GM12878 (cell line): ENCODE results near the gene IPO5. TPM values are rescaled to one million over a fixed set of nuclear protein-coding genes. Genes with fewer than 3 reads are reported as not detected.

ENCODE experiments used
- ATAC-seq: fragments of 200-7000 bp; cut with Tn5 transposase; 3 replicates; pipeline ENCODE4 v1.9.1; 2020; ENCODE audit warnings: mild to moderate bottlenecking, moderate library complexity
- BruUV-seq: library from RNA; stranded (reverse); fragments of 400-500 nt; replicated peaks from 2 replicates; lab custom pipeline; 2021; lab: Mats Ljungman, UMichigan
- CTCF ChIA-PET: fragments of 300-600 bp; sonication (Branson Sonifier 250); formaldehyde crosslinking; extraction: SDS; loops from one replicate; lab custom pipeline; 2021; ENCODE audit warnings: inconsistent platforms; lab: Yijun Ruan, JAX
- POLR2A ChIA-PET: fragments of 350-600 bp; formaldehyde crosslinking; extraction: SDS; loops from one replicate; lab custom pipeline; 2021; ENCODE audit warnings: inconsistent platforms; lab: Charles Lee
- RAD21 ChIA-PET: fragments of 300-600 bp; sonication (Branson Sonifier 250); formaldehyde crosslinking; loops from one replicate; lab custom pipeline; 2023; ENCODE audit warnings: antibody characterized with exemption; ENCODE audit not compliant: unreplicated experiment; lab: Charles Lee
- SMC1A ChIA-PET: fragments of 300-600 bp; sonication (Branson Sonifier 250); formaldehyde crosslinking; loops from one replicate; lab custom pipeline; 2023; ENCODE audit not compliant: unreplicated experiment, uncharacterized antibody; lab: Charles Lee
- DNase-seq: peaks from one replicate; pipeline ENCODE4 v3.0.0-alpha.2; 2011; ENCODE audit warnings: low read depth, low spot score
- FAIRE-seq: peaks from 3 replicates; lab custom pipeline; 2011; peaks lifted over from hg19 to GRCh38; lab: Jason Lieb, UNC
- H2AFZ ChIP-seq: 2 replicates; pipeline ENCODE4 v1.6.0; 2011; ENCODE audit warnings: low read depth, low read length, control low read depth; ENCODE audit not compliant: control insufficient read depth
- H3K27ac ChIP-seq: 2 replicates; pipeline ENCODE4 v1.5.1; 2011; ENCODE audit warnings: control low read depth; ENCODE audit not compliant: control insufficient read depth, insufficient read depth
- H3K27me3 ChIP-seq, 2 experiments: replicated peaks in 1 of 2; 2 replicates each; pipeline versions ENCODE4 v1.6.0 to v1.6.1; 2011; ENCODE audit warnings: low read length in 1 of 2; ENCODE audit not compliant: control insufficient read depth in 2 of 2, insufficient read depth in 2 of 2
- H3K36me3 ChIP-seq, 2 experiments: 2 replicates each; pipeline ENCODE4 v1.5.1; 2011; ENCODE audit warnings: low read length in 1 of 2; ENCODE audit not compliant: control insufficient read depth in 2 of 2, insufficient read depth in 2 of 2
- H3K4me1 ChIP-seq: 2 replicates; pipeline ENCODE4 v1.6.1; 2011; ENCODE audit warnings: mild to moderate bottlenecking, low read length, moderate library complexity, mixed read lengths; ENCODE audit not compliant: control insufficient read depth, insufficient read depth
- H3K4me2 ChIP-seq: 2 replicates; pipeline ENCODE4 v1.6.0; 2011; ENCODE audit warnings: control low read depth; ENCODE audit not compliant: control insufficient read depth, insufficient read depth
- H3K4me3 ChIP-seq: fragments of 200-600 bp; sonication (generic); 2 replicates; pipeline ENCODE4 v1.5.1; 2016
- H3K79me2 ChIP-seq: 2 replicates; pipeline ENCODE4 v1.6.0; 2011; ENCODE audit warnings: low read length; ENCODE audit not compliant: control insufficient read depth, insufficient read depth
- H3K9ac ChIP-seq: 2 replicates; pipeline ENCODE4 v1.8.0; 2011; ENCODE audit warnings: low read length, control low read depth, mixed read lengths; ENCODE audit not compliant: control insufficient read depth, insufficient read depth
- H3K9me3 ChIP-seq: replicated peaks from 3 replicates; pipeline ENCODE4 v1.5.1; 2011; ENCODE audit warnings: mild to moderate bottlenecking, low read length; ENCODE audit not compliant: control insufficient read depth, insufficient read depth
- H4K20me1 ChIP-seq: 2 replicates; pipeline ENCODE4 v1.6.0; 2011; ENCODE audit not compliant: control insufficient read depth, insufficient read depth
- ATF3 ChIP-seq: IDR thresholded peaks from 2 replicates; pipeline ENCODE4 v1.6.1; 2011; ENCODE audit warnings: low read depth, mild to moderate bottlenecking, low read length, moderate library complexity, borderline replicate concordance; ENCODE audit errors: extremely low read depth
- CEBPZ ChIP-seq: fragments of 150-350 bp; IDR thresholded peaks from 2 replicates; pipeline ENCODE4 v1.6.1; 2016; ENCODE audit warnings: low read depth, low read length
- ETV6 ChIP-seq, 2 experiments: fragments of 450-650 bp in 1 of 2; IDR thresholded peaks in 1 of 2; conservative IDR thresholded peaks in 1 of 2; 2 replicates each; pipeline ENCODE4 v1.6.1; 2014; ENCODE audit warnings: antibody characterized with exemption in 1 of 2, borderline replicate concordance in 1 of 2, low read depth in 1 of 2, mild to moderate bottlenecking in 1 of 2, moderate library complexity in 1 of 2
- EZH2 ChIP-seq: IDR thresholded peaks from 2 replicates; pipeline ENCODE4 v1.6.1; 2012; ENCODE audit warnings: low read depth, mild to moderate bottlenecking, control low read depth, inconsistent platforms, low read length, borderline replicate concordance; ENCODE audit not compliant: control insufficient read depth
- GATAD2B ChIP-seq: fragments of 450-650 bp; conservative IDR thresholded peaks from 2 replicates; pipeline ENCODE4 v1.6.1; 2017; ENCODE audit warnings: low read depth, mild to moderate bottlenecking, moderate library complexity
- HDAC2 ChIP-seq: fragments of 200-600 bp; sonication (generic); IDR thresholded peaks from 2 replicates; pipeline ENCODE4 v1.6.1; 2017
- HSF1 ChIP-seq: fragments of 150-350 bp; IDR thresholded peaks from 2 replicates; pipeline ENCODE4 v1.6.1; 2014; ENCODE audit warnings: mild to moderate bottlenecking, low read depth, low read length
- KAT2A ChIP-seq: conservative IDR thresholded peaks from 2 replicates; pipeline ENCODE4 v1.6.1; 2011; ENCODE audit warnings: low read depth, low read length; ENCODE audit not compliant: control insufficient read depth
- NFYA ChIP-seq: IDR thresholded peaks from 2 replicates; pipeline ENCODE4 v1.6.1; 2011; ENCODE audit warnings: low read depth, mild to moderate bottlenecking, low read length, improper control_type of control experiment, borderline replicate concordance
- NR2C2 ChIP-seq: IDR thresholded peaks from 2 replicates; pipeline ENCODE4 v1.6.1; 2011; ENCODE audit warnings: borderline replicate concordance, low read depth; ENCODE audit not compliant: control insufficient read depth, insufficient read length
- POU2F2 ChIP-seq: IDR thresholded peaks from 3 replicates; pipeline ENCODE4 v1.6.1; 2011; ENCODE audit warnings: low read depth, mild to moderate bottlenecking, low read length, borderline replicate concordance
- SIX5 ChIP-seq: IDR thresholded peaks from 2 replicates; pipeline ENCODE4 v1.6.1; 2011; ENCODE audit warnings: mild to moderate bottlenecking, low read depth, low read length, moderate library complexity; ENCODE audit not compliant: severe bottlenecking
- STAT1 ChIP-seq: fragments of 450-650 bp; conservative IDR thresholded peaks from 2 replicates; pipeline ENCODE4 v1.6.1; 2014; ENCODE audit warnings: antibody characterized with exemption, mild to moderate bottlenecking
- ZNF207 ChIP-seq: fragments of 450-650 bp; IDR thresholded peaks from 2 replicates; pipeline ENCODE4 v1.6.1; 2014; ENCODE audit warnings: antibody characterized with exemption, mild to moderate bottlenecking, borderline replicate concordance
- WGBS: methylation state at CpG from one replicate; pipeline ENCODE4 v1.1.6; 2016; ENCODE audit warnings: low lambda C conversion rate; ENCODE audit not compliant: insufficient replicate concordance, insufficient coverage; ENCODE audit errors: missing lambda C conversion rate; 5-methylcytosine and 5-hydroxymethylcytosine counted together
- in situ Hi-C: fragments of 300-500 bp; cut with MboI; formaldehyde crosslinking; loops from 9 replicates; pipeline ENCODE4 v1.14.3; 2018; ENCODE audit warnings: mixed read lengths
- intact Hi-C: fragments of 100-400 bp; cut with micrococcal nuclease; formaldehyde crosslinking; loops from one replicate; pipeline ENCODE4 v1.14.2; 2022; ENCODE audit not compliant: unreplicated experiment
- polyA plus RNA-seq, 11 experiments: library from polyadenylated mRNA; depleted of rRNA in 4 of 11; unstranded in 6 of 11; stranded (reverse) in 5 of 11; fragments of >200 nt; fragmentation: Nextera tagmentation in 4 of 11; fragmentation: Illumina TruSeq in 1 of 11; extraction: Ambion mirVana in 4 of 11; extraction: Trizol in 1 of 11; gene quantifications; 1 replicate in 1 of 11; 2 replicates in 10 of 11; pipeline versions ENCODE4 v1.2.1 to v1.2.3, GENCODE V29; 2011 to 2016; ENCODE audit warnings: inconsistent platforms in 2 of 11, missing spikeins in 2 of 11, low read depth in 1 of 11
- total RNA-seq, 4 experiments: library from RNA; depleted of rRNA in 3 of 4; stranded (reverse); fragments of >200 nt in 3 of 4; fragmentation: Illumina TruSeq in 1 of 4; extraction: Trizol in 1 of 4; gene quantifications; 2 replicates each; pipeline versions ENCODE4 v1.2.1 to v1.2.3, GENCODE V29; 2013 to 2021

The IPO5 gene
- total and polyA plus RNA-seq, 10 of the 15 experiments (the other 5 are each of a cell fraction or from before 2014, with no cell fraction given): 45.7 to 196 (median 134) TPM

DNA sequence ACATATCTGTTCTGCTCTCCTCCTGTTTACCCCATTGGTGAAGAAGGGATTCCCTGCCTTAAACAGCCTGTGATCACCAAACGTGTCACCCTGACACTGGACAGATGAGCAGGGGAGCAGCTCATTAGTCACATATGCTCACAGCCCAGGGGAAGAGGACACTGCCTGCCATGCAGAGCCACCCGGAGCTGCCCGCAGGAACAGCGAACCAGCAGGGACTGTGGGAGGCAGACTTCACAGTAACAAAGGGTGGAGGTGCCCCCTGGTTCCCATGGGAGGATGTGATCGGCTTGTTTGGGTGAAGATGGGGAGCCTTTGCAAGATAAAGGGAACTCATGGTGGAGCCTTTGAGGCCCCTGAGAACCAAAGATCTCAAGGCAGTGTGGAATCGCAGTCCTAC, 100.8 kb downstream of the IPO5 start (continued):
- TF ChIP-seq NFYA (no peak), CEBPZ (no peak)

- Histone ChIP-seq H3K4me3 (no peak overlapping the region), H3K4me1 (no peaks in the 10 kb centered on the region), H4K20me1 (no peaks in the 10 kb centered on the region), H3K9me3 (no peaks in the 10 kb centered on the region), H3K4me2 (no peak overlapping the region), H3K27ac (no peak overlapping the region), H3K36me3 (no peaks in the 10 kb centered on the region), H3K79me2 (no peaks in the 10 kb centered on the region), H2AFZ (no peak overlapping the region), H3K9ac (no peak overlapping the region), H3K27me3 (no peaks in the 10 kb centered on the region)
- ChIA-PET RAD21 (no interaction called here), POLR2A (interaction anchor here (0.6 kb wide), 1 partner anchor 43 kb away, joined by 5 read pairs; no protein-coding TSS in a partner anchor), SMC1A (no interaction called here), CTCF (no interaction called here)
- intact Hi-C loops: no loop called here
- no peak for DNase-seq
- no peak for ATAC-seq
- no TSS peak for BruUV-seq
- in situ Hi-C loops: no loop called here
- WGBS: 43% methylated on average over 6 of the region's 6 CpGs
- FAIRE-seq: no peak
- no peak for TF ChIP-seq NR2C2
- no peak for TF ChIP-seq ETV6 (conservative IDR thresholded peaks at IDR 0.05 in 1 of 2, IDR thresholded peaks at IDR 0.05 in 1 of 2; ENCODE audit: borderline replicate concordance in 1 of 2, low read depth in 1 of 2)
- no peak for TF ChIP-seq GATAD2B
- TF ChIP-seq KAT2A: no peak
- no peak for TF ChIP-seq HSF1
- no peak for TF ChIP-seq POU2F2
- no peak for TF ChIP-seq ATF3
- TF ChIP-seq ZNF207: no peak
- no peak for TF ChIP-seq HDAC2
- TF ChIP-seq STAT1: no peak
- no peak for TF ChIP-seq EZH2
- TF ChIP-seq SIX5: no peak
Observed at GRCh38 chr13:98055623-98056022, 102.1 kb downstream of the IPO5 start.
